Measurements from ENCODE around the gene SHLD2.

Gene SHLD2

GRCh38 chr10:87090779-87091178 is 4.2 kb upstream of the SHLD2 start:
- DNase-seq (ENCODE audit: low read depth): peak; percentile 25
- TF ChIP-seq CTCF (conservative IDR thresholded peaks at IDR 0.05; ENCODE audit: control insufficient read depth, insufficient read depth, low read depth, low read length): no peak
- H3K4me3 ChIP-seq (ENCODE audit: control insufficient read depth, low read depth, low read length): no peak overlapping the region

GRCh38 chr10:87092376-87092860 is 2.6 kb upstream of the SHLD2 start:
- TF ChIP-seq CTCF (conservative IDR thresholded peaks at IDR 0.05; ENCODE audit: control insufficient read depth, insufficient read depth, low read depth, low read length): no peak
- H3K4me3 ChIP-seq (ENCODE audit: control insufficient read depth, low read depth, low read length): peak overlapping the region; percentile 74
- peak; percentile 59 for DNase-seq (ENCODE audit: low read depth)

- TF ChIP-seq CTCF (conservative IDR thresholded peaks at IDR 0.05; ENCODE audit: control insufficient read depth, insufficient read depth, low read depth, low read length): no peak
- H3K4me3 ChIP-seq (ENCODE audit: control insufficient read depth, low read depth, low read length): peak overlapping the region; percentile 74
- DNase-seq (ENCODE audit: low read depth): peak; percentile 52
These were observed 2.0 kb upstream of the SHLD2 start for GRCh38 chr10:87092861-87093631.

GRCh38 chr10:87093632-87094372 is 1.2 kb upstream of the SHLD2 start:
- TF ChIP-seq CTCF (conservative IDR thresholded peaks at IDR 0.05; ENCODE audit: control insufficient read depth, insufficient read depth, low read depth, low read length): no peak
- H3K4me3 ChIP-seq (ENCODE audit: control insufficient read depth, low read depth, low read length): peak overlapping the region; percentile 74
- DNase-seq (ENCODE audit: low read depth): peak; percentile 35

GRCh38 chr10:87095236-87095945 is 385 bp downstream of the SHLD2 start:
- peak overlapping the region; percentile 63 for H3K4me3 ChIP-seq (ENCODE audit: control insufficient read depth, low read depth, low read length)
- peak; percentile 85 for DNase-seq (ENCODE audit: low read depth)

More at GRCh38 chr10:87095236-87095945, 385 bp downstream of the SHLD2 start:
- no peak for TF ChIP-seq CTCF (conservative IDR thresholded peaks at IDR 0.05; ENCODE audit: control insufficient read depth, insufficient read depth, low read depth, low read length)
